ENCODE data around the gene SLC17A2. TPM values are rescaled to one million over a fixed set of nuclear protein-coding genes. Genes with fewer than 3 reads are reported as not detected.
"Not testable (repeated sequence)": the region's sequence is repeated elsewhere in the genome, so short reads cannot be mapped to it uniquely, and the experiment has no call there.

Gene SLC17A2
- total and polyA plus RNA-seq, 2 of the 13 experiments (the other 11 are each of a cell fraction or from before 2014, with no cell fraction given) = 11.2 to 32.4 TPM

DNA sequence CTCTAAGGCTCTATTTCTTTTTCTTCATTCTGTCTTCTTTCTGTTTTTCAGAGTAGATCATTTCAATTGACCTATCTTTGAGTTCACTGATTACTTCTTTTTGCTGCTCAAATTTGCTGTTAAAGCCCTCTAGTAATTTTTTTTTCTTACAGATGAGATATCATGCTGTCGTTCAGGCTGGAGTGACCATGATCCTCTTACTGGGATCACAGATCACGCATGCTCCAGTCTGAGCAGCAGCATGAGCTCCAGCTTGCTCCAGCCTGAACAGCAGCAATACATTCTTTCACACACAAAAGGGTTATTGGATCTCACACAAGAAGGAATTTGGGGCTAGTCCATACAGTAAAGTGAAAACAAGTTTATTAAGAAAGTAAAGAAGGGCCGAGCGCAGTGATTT lies 19.8 kb upstream of the SLC17A2 start:
- DNase-seq (ENCODE audit: low spot score) (no peak), FAIRE-seq (no peak), ATAC-seq (no peak; the same call in 1 of the 3 replicates)
- H3K4me2 ChIP-seq (ENCODE audit: low read depth, low read length) = no peak overlapping the region
- CTCF ChIA-PET (ENCODE audit: low intra/inter-chr PET ratio, low total read pairs) = no interaction called here
- no peaks in the 10 kb centered on the region for H3K36me3 ChIP-seq (replicated peaks in 1 of 2; ENCODE audit: control insufficient read depth in 1 of 2, insufficient read depth in 2 of 2, low read length in 2 of 2)
- 37% methylated on average over 4 of the region's 4 CpGs for WGBS (ENCODE audit: low lambda C conversion rate)
- H2AFZ ChIP-seq (ENCODE audit: low read length) = no peak overlapping the region
- H4K20me1 ChIP-seq (ENCODE audit: insufficient read depth, low read length) = no peaks in the 10 kb centered on the region
- H3K27ac ChIP-seq (ENCODE audit: extremely low read length, insufficient read depth, low read length) = no peak overlapping the region
- in situ Hi-C loops (cut with HindIII; ENCODE audit: extremely low pct_ligation_motif_present, low pct_unique_long_range_greater_than_20kb) (no loop called here), intact Hi-C loops (cut with micrococcal nuclease; ENCODE audit: unreplicated experiment) (no loop called here)
- no peak overlapping the region for H3K9ac ChIP-seq (ENCODE audit: insufficient read depth, low read depth, low read length)
- POLR2A ChIA-PET = no interaction called here
- TF ChIP-seq, protein P1, sequence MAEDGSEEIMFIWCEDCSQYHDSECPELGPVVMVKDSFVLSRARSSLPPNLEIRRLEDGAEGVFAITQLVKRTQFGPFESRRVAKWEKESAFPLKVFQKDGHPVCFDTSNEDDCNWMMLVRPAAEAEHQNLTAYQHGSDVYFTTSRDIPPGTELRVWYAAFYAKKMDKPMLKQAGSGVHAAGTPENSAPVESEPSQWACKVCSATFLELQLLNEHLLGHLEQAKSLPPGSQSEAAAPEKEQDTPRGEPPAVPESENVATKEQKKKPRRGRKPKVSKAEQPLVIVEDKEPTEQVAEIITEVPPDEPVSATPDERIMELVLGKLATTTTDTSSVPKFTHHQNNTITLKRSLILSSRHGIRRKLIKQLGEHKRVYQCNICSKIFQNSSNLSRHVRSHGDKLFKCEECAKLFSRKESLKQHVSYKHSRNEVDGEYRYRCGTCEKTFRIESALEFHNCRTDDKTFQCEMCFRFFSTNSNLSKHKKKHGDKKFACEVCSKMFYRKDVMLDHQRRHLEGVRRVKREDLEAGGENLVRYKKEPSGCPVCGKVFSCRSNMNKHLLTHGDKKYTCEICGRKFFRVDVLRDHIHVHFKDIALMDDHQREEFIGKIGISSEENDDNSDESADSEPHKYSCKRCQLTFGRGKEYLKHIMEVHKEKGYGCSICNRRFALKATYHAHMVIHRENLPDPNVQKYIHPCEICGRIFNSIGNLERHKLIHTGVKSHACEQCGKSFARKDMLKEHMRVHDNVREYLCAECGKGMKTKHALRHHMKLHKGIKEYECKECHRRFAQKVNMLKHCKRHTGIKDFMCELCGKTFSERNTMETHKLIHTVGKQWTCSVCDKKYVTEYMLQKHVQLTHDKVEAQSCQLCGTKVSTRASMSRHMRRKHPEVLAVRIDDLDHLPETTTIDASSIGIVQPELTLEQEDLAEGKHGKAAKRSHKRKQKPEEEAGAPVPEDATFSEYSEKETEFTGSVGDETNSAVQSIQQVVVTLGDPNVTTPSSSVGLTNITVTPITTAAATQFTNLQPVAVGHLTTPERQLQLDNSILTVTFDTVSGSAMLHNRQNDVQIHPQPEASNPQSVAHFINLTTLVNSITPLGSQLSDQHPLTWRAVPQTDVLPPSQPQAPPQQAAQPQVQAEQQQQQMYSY (CRISPR knock-in tag; IDR thresholded peaks at IDR 0.05) = no peak
- TF ChIP-seq ZNF160 (CRISPR knock-in tag; IDR thresholded peaks at IDR 0.05) (peak; percentile 79; the same call in 1 of the 2 replicates), CENPT (CRISPR knock-in tag; IDR thresholded peaks at IDR 0.05; ENCODE audit: low read depth) (no peak)
- no peaks in the 10 kb centered on the region for H3K27me3 ChIP-seq (ENCODE audit: control insufficient read depth in 1 of 2, insufficient read depth in 2 of 2, low read length in 2 of 2)
- no peak overlapping the region for H3K4me3 ChIP-seq (replicated peaks in 1 of 3; ENCODE audit: insufficient read depth in 1 of 3, low read depth in 2 of 3, low read length in 3 of 3)
- BruUV-seq (replicated peaks) = no TSS peak
- H3K9me3 ChIP-seq (ENCODE audit: low read length) = peaks cover 6% of the 10 kb centered on the region; the same call in 1 of the 2 replicates
- peaks cover 19% of the 10 kb centered on the region for H3K4me1 ChIP-seq (ENCODE audit: insufficient read depth, low read length)
- H3K79me2 ChIP-seq (ENCODE audit: insufficient read depth, low read length) = no peaks in the 10 kb centered on the region

DNA sequence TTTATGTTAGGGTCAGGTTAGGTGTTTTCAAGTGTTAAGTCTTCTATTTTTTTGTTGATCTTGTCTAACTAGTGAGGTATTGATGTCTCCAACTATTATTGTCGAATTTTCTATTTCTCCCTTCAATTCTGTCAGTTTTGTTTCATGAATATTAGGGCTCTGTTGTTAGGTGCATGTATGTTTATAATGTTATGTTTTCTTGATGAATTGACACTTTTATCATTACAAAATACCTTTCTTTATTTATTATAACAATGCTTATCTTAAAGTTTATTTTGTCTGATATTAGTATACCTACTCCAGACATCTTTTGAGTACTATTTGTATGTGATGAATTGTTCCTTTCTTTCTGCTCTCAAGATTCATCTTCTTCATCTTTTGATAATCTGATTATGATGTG lies 19.2 kb upstream of the SLC17A2 start:
- Histone ChIP-seq H3K4me2 (ENCODE audit: low read depth, low read length) (no peak overlapping the region), H3K9ac (ENCODE audit: insufficient read depth, low read depth, low read length) (no peak overlapping the region), H4K20me1 (ENCODE audit: insufficient read depth, low read length) (no peaks in the 10 kb centered on the region), H2AFZ (ENCODE audit: low read length) (no peak overlapping the region), H3K9me3 (ENCODE audit: low read length) (peaks cover 6% of the 10 kb centered on the region; the same call in 1 of the 2 replicates), H3K36me3 (replicated peaks in 1 of 2; ENCODE audit: control insufficient read depth in 1 of 2, insufficient read depth in 2 of 2, low read length in 2 of 2) (no peaks in the 10 kb centered on the region), H3K27ac (ENCODE audit: extremely low read length, insufficient read depth, low read length) (no peak overlapping the region), H3K27me3 (ENCODE audit: control insufficient read depth in 1 of 2, insufficient read depth in 2 of 2, low read length in 2 of 2) (no peaks in the 10 kb centered on the region), H3K79me2 (ENCODE audit: insufficient read depth, low read length) (no peaks in the 10 kb centered on the region), H3K4me1 (ENCODE audit: insufficient read depth, low read length) (peaks cover 26% of the 10 kb centered on the region), H3K4me3 (replicated peaks in 1 of 3; ENCODE audit: insufficient read depth in 1 of 3, low read depth in 2 of 3, low read length in 3 of 3) (no peak overlapping the region)
- intact Hi-C loops (cut with micrococcal nuclease; ENCODE audit: unreplicated experiment) = loop anchor here (10.0 kb wide), 2 partner anchors 395 to 725 kb away; no protein-coding TSS in a partner anchor
- DNase-seq (ENCODE audit: low spot score) (no peak), FAIRE-seq (no peak), ATAC-seq (no peak)
- POLR2A ChIA-PET = no interaction called here
- 25% methylated on average over 1 of the region's 1 CpG for whole genome bisulfite sequencing (ENCODE audit: low lambda C conversion rate)
- no peak for TF ChIP-seq ZNF34 (CRISPR knock-in tag; IDR thresholded peaks at IDR 0.05; ENCODE audit: borderline replicate concordance)
- no peak for TF ChIP-seq ZNF552 (CRISPR knock-in tag; IDR thresholded peaks at IDR 0.05; ENCODE audit: borderline replicate concordance)
- TF ChIP-seq MAFK (conservative IDR thresholded peaks at IDR 0.05 in 1 of 2, IDR thresholded peaks at IDR 0.05 in 1 of 2; ENCODE audit: low read length in 2 of 2) = peak in 1 of 2 experiments; percentile 38; a peak in 1 of 4 replicates
- TF ChIP-seq PTBP1 (IDR thresholded peaks at IDR 0.05; ENCODE audit: low read depth, low read length, poor library complexity, severe bottlenecking) = no peak
- TF ChIP-seq ZMYM2 (CRISPR knock-in tag; IDR thresholded peaks at IDR 0.05) = no peak
- in situ Hi-C loops (cut with HindIII; ENCODE audit: extremely low pct_ligation_motif_present, low pct_unique_long_range_greater_than_20kb) = no loop called here
- CTCF ChIA-PET (ENCODE audit: low intra/inter-chr PET ratio, low total read pairs) = no interaction called here
- BruUV-seq (replicated peaks) = no TSS peak

DNA sequence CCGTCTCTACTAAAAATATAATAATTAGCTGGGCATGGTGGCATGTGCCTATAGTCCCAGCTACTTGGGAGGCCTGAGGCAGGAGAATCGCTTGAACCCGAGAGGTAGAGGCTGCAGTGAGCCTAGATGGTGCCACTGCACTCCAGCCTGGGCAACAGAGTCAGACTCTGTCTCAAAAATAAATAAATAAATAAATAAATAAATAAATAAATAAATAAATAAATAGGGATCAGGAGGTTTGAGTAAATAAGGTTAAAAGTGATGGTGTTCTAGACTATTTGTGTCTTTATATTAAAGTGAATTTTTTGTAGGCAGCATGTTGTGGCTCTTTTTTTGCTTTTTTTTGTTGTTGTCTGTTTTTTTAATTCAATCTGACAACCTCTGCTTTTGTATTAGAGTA lies 17.0 kb upstream of the SLC17A2 start:
- intact Hi-C loops (cut with micrococcal nuclease; ENCODE audit: unreplicated experiment) = loop anchor here (10.0 kb wide), 2 partner anchors 393 to 723 kb away; no protein-coding TSS in a partner anchor
- H3K9me3 ChIP-seq (ENCODE audit: low read length); ATAC-seq; H3K4me3 ChIP-seq (replicated peaks in 1 of 3; ENCODE audit: insufficient read depth in 1 of 3, low read depth in 2 of 3, low read length in 3 of 3); H3K9ac ChIP-seq (ENCODE audit: insufficient read depth, low read depth, low read length); FAIRE-seq; H3K27me3 ChIP-seq (ENCODE audit: control insufficient read depth in 1 of 2, insufficient read depth in 2 of 2, low read length in 2 of 2); H2AFZ ChIP-seq (ENCODE audit: low read length); H4K20me1 ChIP-seq (ENCODE audit: insufficient read depth, low read length); DNase-seq (ENCODE audit: low spot score); H3K4me2 ChIP-seq (ENCODE audit: low read depth, low read length); H3K79me2 ChIP-seq (ENCODE audit: insufficient read depth, low read length); BruUV-seq (replicated peaks); CTCF ChIA-PET (ENCODE audit: low intra/inter-chr PET ratio, low total read pairs); in situ Hi-C loops (cut with HindIII; ENCODE audit: extremely low pct_ligation_motif_present, low pct_unique_long_range_greater_than_20kb); H3K36me3 ChIP-seq (replicated peaks in 1 of 2; ENCODE audit: control insufficient read depth in 1 of 2, insufficient read depth in 2 of 2, low read length in 2 of 2); POLR2A ChIA-PET; H3K27ac ChIP-seq (ENCODE audit: extremely low read length, insufficient read depth, low read length): not testable (repeated sequence)
- WGBS (ENCODE audit: low lambda C conversion rate) = 75% methylated on average over 3 of the region's 3 CpGs
- H3K4me1 ChIP-seq (ENCODE audit: insufficient read depth, low read length) = peaks cover 21% of the 10 kb centered on the region
